AG04449 (cell line): ENCODE measurements around the gene VSTM2B.

Experiments
- CTCF ChIA-PET: fragments of 350-600 bp; formaldehyde crosslinking; extraction: SDS; loops from one replicate; lab custom pipeline; 2021; ENCODE audit warnings: antibody characterized with exemption; lab: Yijun Ruan, JAX
- POLR2A ChIA-PET: fragments of 400-600, 350-600 bp; formaldehyde crosslinking; extraction: SDS; loops from one replicate; lab custom pipeline; 2020; ENCODE audit warnings: antibody characterized with exemption, inconsistent platforms; lab: Yijun Ruan, JAX
- DNase-seq: peaks from one replicate; pipeline ENCODE4 v3.0.0-alpha.2; 2010; ENCODE audit warnings: low read depth, low spot score
- H3K4me3 ChIP-seq: 2 replicates; pipeline ENCODE4 v1.5.1; 2011; ENCODE audit warnings: low read depth, mild to moderate bottlenecking, control low read depth, low read length
- CTCF ChIP-seq: IDR thresholded peaks from one replicate; pipeline ENCODE4 v1.5.1; 2011; ENCODE audit warnings: mild to moderate bottlenecking, moderate library complexity, low read length, control low read depth, inconsistent platforms; ENCODE audit not compliant: insufficient read depth; ENCODE audit errors: missing control alignments

VSTM2B gene

DNA sequence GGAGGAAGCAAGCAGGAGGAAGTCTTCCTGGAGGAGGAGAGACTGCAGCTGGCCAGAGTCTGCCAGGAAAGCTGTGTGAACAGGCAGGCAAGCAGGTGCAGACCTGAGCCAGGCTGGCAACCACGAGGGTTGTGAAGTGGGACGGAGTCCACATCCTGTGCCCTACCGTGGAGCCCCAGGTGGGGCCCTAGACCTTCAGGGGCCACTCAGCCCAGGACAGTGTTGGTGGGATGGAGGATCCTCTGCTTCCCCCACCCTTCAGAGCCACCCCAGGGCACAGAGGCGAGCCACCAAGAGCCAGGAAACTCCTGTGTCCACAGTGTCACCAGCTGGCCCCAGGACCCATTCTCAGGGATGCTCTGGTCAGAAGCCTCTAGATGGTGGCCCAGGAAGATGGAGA, 8.4 kb upstream of the VSTM2B start:
- no peak for DNase-seq

GRCh38 chr19:29517946-29518345, 7.8 kb upstream of the VSTM2B start:
- no peak overlapping the region for H3K4me3 ChIP-seq
- TF ChIP-seq CTCF, result no peak
- CTCF ChIA-PET, result interaction anchor here (0.8 kb wide), 1 partner anchor 10 kb away, joined by 3 read pairs; no protein-coding TSS in a partner anchor
- POLR2A ChIA-PET, result no interaction called here
- no peak for DNase-seq

More for the DNA sequence above, 8.4 kb upstream of the VSTM2B start:
- TF ChIP-seq CTCF, result no peak
- no peak overlapping the region for H3K4me3 ChIP-seq
- POLR2A ChIA-PET, result no interaction called here
- CTCF ChIA-PET, result interaction anchor here (0.8 kb wide), 1 partner anchor 11 kb away, joined by 3 read pairs; no protein-coding TSS in a partner anchor

DNA sequence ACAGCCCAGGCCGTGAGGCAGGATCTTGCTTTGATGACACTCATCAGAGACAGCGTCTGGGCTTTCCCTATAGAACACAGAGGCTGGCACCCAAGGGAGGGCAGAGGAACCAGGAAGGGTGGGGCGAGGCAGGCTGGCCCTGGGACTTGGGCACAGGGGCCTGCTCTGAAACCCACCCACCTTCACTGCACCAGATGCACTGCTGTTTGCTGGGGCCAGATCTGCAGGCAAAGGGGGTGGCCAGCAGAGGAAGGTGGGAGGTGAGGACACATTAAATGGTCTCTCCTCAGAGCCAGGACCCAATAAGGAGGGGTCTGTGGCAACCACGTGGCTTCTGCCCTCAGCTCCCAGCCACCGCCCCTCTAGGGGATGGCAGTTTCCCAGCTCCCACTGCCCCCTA, 6.6 kb upstream of the VSTM2B start:
- TF ChIP-seq CTCF, result no peak
- no peak for DNase-seq
- H3K4me3 ChIP-seq, result no peak overlapping the region
- POLR2A ChIA-PET, result no interaction called here
- CTCF ChIA-PET, result interaction anchor here (0.8 kb wide), 1 partner anchor 9 kb away, joined by 4 read pairs; no protein-coding TSS in a partner anchor

GRCh38 chr19:29519931-29520330, 5.9 kb upstream of the VSTM2B start:
- DNase-seq, result no peak
- TF ChIP-seq CTCF, result no peak
- POLR2A ChIA-PET, result no interaction called here
- no peak overlapping the region for H3K4me3 ChIP-seq
- CTCF ChIA-PET, result interaction anchor here (0.8 kb wide), 1 partner anchor 8 kb away, joined by 4 read pairs; no protein-coding TSS in a partner anchor

DNA sequence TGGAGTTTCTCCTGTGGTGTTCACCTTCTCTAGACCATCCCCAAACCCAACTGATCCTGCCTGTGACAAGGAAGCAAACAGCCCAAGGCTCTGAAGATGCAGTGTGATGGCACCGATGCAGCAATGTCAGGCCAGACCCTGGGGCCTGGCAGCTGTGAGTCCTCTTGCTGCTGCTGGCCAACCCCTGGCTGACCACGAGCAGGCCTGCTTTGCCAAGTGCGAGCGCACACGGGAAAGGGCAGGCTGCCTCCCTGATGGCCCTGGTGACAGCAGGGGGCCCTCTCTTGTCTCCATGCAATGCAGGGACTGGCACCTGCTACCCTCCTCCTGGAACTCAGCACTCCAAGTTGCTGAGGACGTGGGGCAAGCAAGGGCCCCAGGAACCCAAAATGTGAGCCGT, 5.4 kb upstream of the VSTM2B start:
- no peak for TF ChIP-seq CTCF
- CTCF ChIA-PET, result no interaction called here
- DNase-seq, result no peak
- no peak overlapping the region for H3K4me3 ChIP-seq
- POLR2A ChIA-PET, result no interaction called here

GRCh38 chr19:29521291-29522075, 4.3 kb upstream of the VSTM2B start:
- no peak for DNase-seq
- CTCF ChIA-PET, result no interaction called here
- H3K4me3 ChIP-seq, result no peak overlapping the region
- TF ChIP-seq CTCF, result no peak
- POLR2A ChIA-PET, result no interaction called here
